ENCODE results near the gene JAZF1.

DNA sequence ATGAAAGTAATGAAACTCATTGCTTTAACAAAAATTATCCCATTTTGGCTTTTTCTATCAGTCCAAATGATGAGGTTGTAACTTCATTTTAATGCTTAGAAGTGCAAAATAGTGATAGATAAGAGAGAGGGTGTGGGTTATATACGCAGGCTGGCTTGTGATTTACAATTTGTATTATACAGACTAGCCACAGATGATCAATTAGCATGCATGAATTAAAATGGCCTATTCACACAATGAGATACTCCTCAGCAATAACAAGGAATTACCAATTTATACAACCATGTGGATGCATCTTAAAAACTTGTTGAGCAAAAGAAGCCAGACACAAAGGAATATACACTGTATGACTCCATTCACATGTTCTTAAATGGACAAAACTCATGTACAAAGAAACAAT lies 45.4 kb upstream of the JAZF1 start:
- TF ChIP-seq, protein P1, sequence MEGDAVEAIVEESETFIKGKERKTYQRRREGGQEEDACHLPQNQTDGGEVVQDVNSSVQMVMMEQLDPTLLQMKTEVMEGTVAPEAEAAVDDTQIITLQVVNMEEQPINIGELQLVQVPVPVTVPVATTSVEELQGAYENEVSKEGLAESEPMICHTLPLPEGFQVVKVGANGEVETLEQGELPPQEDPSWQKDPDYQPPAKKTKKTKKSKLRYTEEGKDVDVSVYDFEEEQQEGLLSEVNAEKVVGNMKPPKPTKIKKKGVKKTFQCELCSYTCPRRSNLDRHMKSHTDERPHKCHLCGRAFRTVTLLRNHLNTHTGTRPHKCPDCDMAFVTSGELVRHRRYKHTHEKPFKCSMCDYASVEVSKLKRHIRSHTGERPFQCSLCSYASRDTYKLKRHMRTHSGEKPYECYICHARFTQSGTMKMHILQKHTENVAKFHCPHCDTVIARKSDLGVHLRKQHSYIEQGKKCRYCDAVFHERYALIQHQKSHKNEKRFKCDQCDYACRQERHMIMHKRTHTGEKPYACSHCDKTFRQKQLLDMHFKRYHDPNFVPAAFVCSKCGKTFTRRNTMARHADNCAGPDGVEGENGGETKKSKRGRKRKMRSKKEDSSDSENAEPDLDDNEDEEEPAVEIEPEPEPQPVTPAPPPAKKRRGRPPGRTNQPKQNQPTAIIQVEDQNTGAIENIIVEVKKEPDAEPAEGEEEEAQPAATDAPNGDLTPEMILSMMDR (IDR thresholded peaks at IDR 0.05) = no peak
- TF ChIP-seq POLR2A (IDR thresholded peaks at IDR 0.05; ENCODE audit: low read depth) (no peak), POLR2AphosphoS5 (IDR thresholded peaks at IDR 0.05) (no peak), EP300 (IDR thresholded peaks at IDR 0.05) (no peak)
